ENCODE results near the gene MOK. TPM values are rescaled to one million over a fixed set of nuclear protein-coding genes. Genes with fewer than 3 reads are reported as not detected.

MOK gene
- total RNA-seq, 1 experiment from 2014 or later: 2.8 TPM

- H4K20me1 ChIP-seq (ENCODE audit: control insufficient read depth, insufficient read depth, insufficient read length): no peaks in the 10 kb centered on the region
- no peak overlapping the region for H3K18ac ChIP-seq (ENCODE audit: insufficient read length, low read depth, low read length)
- peaks cover 3 to 11% (median 5%) of the 10 kb centered on the region in 3 experiments for H3K36me3 Mint-ChIP-seq (ENCODE audit: insufficient read depth in 1 of 3, low read depth in 3 of 3)
- peaks cover 17 to 21% of the 10 kb centered on the region in 2 experiments for H3K4me1 Mint-ChIP-seq
- H3K4me3 Mint-ChIP-seq: no peak overlapping the region
- H3K79me1 ChIP-seq (ENCODE audit: insufficient read depth, low read depth, low read length, poor library complexity, severe bottlenecking): no peaks in the 10 kb centered on the region
- no peak overlapping the region for H2BK12ac ChIP-seq (ENCODE audit: insufficient read length, low read depth, low read length)
- DNase-seq: no peak
- no peaks in the 10 kb centered on the region for H3K27me3 ChIP-seq (ENCODE audit: insufficient read depth, low read length)
- no CpG with 5 or more reads among the region's 28 CpGs for WGBS (ENCODE audit: extremely low coverage, insufficient read length, low lambda C conversion rate)
- H3K56ac ChIP-seq (ENCODE audit: insufficient read length, low read depth, low read length): no peak overlapping the region
- H3K27ac ChIP-seq (ENCODE audit: insufficient read length, low read depth, low read length): no peak overlapping the region
- H3K27me3 Mint-ChIP-seq (ENCODE audit: low read depth): no peaks in the 10 kb centered on the region; the same call in 1 of the 2 replicates
- H3K27ac Mint-ChIP-seq: no peak overlapping the region
- H3K79me2 ChIP-seq (ENCODE audit: insufficient read depth, low read length): no peaks in the 10 kb centered on the region
- no peak overlapping the region for H2BK15ac ChIP-seq (ENCODE audit: low read depth, low read length)
- H4K8ac ChIP-seq (replicated peaks; ENCODE audit: insufficient read length, low read depth, low read length): no peak overlapping the region
- no peak overlapping the region for H3K23ac ChIP-seq (ENCODE audit: insufficient read length, low read depth, low read length)
- no peak overlapping the region for H3K4me2 ChIP-seq (ENCODE audit: insufficient read depth, insufficient read length, low read length)
- H3K14ac ChIP-seq (ENCODE audit: insufficient read depth, low read length): no peak overlapping the region; the same call in 1 of the 2 replicates
- no peak overlapping the region for H4K91ac ChIP-seq (ENCODE audit: insufficient read length, low read depth, low read length)
- H2BK120ac ChIP-seq (ENCODE audit: low read depth, low read length, poor library complexity, severe bottlenecking): no peak overlapping the region
- H3K4me1 ChIP-seq (ENCODE audit: insufficient read depth, low read length): no peaks in the 10 kb centered on the region
- H2AK5ac ChIP-seq (ENCODE audit: insufficient read length, low read length): no peak overlapping the region
- no peaks in the 10 kb centered on the region for H3K9me3 ChIP-seq (ENCODE audit: control insufficient read depth, low read depth, low read length)
- H3K9me3 Mint-ChIP-seq: no peaks in the 10 kb centered on the region
- no peak overlapping the region for H4K5ac ChIP-seq (ENCODE audit: insufficient read length, low read depth, low read length)
- no peak overlapping the region for H2AFZ ChIP-seq (ENCODE audit: low read length)
- no peak overlapping the region for H3K9ac ChIP-seq (ENCODE audit: extremely low read depth, insufficient read length, low read length)
- no peak for TF ChIP-seq CTCF (conservative IDR thresholded peaks at IDR 0.05)
- no peaks in the 10 kb centered on the region for H3K23me2 ChIP-seq (ENCODE audit: insufficient read length, low read depth, low read length, poor library complexity, severe bottlenecking)
- H3T11ph ChIP-seq (ENCODE audit: low read length): no peak overlapping the region
- H3K4ac ChIP-seq (ENCODE audit: low read depth, low read length): no peak overlapping the region
- H2BK5ac ChIP-seq (ENCODE audit: insufficient read length, low read length): no peak overlapping the region
- H2BK20ac ChIP-seq (ENCODE audit: low read depth, low read length, poor library complexity, severe bottlenecking): no peak overlapping the region
These were observed 82.2 kb downstream of the MOK start for GRCh38 chr14:102222751-102223150.

All from H9 (cell line).